Measurements from ENCODE around the gene AREG.
"Not testable (repeated sequence)": the region's sequence is repeated elsewhere in the genome, so short reads cannot be mapped to it uniquely, and the experiment has no call there.

The AREG gene, protein sequence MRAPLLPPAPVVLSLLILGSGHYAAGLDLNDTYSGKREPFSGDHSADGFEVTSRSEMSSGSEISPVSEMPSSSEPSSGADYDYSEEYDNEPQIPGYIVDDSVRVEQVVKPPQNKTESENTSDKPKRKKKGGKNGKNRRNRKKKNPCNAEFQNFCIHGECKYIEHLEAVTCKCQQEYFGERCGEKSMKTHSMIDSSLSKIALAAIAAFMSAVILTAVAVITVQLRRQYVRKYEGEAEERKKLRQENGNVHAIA

DNA sequence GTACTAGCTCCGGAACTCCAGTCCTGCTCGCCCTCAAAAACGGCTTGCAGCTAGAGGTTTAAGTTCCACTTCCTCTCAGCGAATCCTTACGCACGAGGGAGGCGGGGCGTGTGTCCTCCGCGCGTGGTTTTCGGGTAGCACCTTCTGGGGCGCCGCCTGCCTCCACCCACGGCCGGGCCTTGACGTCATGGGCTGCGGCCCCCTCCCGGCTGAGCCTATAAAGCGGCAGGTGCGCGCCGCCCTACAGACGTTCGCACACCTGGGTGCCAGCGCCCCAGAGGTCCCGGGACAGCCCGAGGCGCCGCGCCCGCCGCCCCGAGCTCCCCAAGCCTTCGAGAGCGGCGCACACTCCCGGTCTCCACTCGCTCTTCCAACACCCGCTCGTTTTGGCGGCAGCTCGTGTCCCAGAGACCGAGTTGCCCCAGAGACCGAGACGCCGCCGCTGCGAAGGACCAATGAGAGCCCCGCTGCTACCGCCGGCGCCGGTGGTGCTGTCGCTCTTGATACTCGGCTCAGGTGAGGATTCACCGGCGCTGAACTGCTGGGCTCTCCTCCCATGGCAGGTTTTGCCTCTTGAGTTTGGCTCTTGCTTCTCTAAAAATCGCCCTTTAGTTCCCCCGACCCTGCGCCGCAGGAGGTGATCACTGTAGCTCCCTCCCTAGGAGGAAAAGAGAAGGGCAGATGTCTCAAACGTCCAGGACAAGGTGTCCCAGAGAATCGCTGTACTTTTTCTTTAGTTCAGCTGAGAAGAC is at the start of gene AREG:
TSS of gene AREG (plus strand) at position 246 of the 752 bp plus-strand sequence. CDS start at position 456, 210 bp downstream.
- DNase-seq = peak; percentile 93

DNA sequence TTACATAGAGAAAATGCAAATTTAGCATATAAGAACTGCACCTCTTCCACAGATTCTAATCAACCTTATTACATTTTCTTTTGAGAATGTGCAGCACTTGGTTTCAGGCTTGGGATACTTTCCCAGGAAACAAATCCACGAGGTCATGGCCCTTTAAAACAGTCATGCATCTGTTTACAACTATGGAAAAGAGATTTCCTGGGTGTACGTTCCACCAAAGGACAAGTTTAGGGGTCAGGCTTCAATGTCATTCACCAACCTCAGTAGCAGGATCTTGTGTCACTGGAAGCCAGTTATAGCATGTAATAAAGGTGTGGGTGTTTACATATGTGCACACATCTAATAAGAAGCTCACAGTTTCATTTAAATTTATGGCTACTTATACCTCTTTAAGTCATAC is 49.3 kb upstream of the AREG start:
- no peak for DNase-seq

DNA sequence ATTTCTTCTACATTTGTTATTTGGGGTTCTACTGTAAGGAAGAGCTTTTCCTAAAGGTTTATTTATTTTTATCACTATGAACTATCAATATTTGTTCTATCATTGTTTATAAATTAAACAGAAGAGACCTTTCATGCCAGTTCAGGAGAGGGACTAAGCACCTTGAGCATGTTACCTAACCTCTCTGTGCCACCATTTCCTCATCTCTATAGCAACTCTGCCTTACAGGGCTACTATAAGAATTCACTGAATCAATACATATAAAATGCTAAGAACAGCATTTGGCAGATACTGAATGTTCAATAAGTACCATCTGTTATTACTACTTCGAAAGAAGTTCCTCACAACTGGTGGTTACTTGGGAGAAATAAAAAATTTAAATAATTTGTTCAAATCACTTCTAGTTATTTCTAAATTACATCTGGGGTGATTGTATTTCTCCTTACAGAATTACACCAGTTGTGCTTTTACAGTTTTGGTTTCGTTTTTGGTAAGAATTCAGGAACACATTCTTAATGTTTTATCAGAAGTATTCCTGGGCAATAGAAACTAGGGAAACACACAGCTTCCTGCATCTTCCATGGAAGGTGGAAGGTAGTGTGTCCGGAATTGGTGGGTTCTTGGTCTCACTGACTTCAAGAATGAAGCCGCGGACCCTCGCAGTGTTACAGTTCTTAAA is 47.0 kb upstream of the AREG start:
- DNase-seq = peak; percentile 61

DNA sequence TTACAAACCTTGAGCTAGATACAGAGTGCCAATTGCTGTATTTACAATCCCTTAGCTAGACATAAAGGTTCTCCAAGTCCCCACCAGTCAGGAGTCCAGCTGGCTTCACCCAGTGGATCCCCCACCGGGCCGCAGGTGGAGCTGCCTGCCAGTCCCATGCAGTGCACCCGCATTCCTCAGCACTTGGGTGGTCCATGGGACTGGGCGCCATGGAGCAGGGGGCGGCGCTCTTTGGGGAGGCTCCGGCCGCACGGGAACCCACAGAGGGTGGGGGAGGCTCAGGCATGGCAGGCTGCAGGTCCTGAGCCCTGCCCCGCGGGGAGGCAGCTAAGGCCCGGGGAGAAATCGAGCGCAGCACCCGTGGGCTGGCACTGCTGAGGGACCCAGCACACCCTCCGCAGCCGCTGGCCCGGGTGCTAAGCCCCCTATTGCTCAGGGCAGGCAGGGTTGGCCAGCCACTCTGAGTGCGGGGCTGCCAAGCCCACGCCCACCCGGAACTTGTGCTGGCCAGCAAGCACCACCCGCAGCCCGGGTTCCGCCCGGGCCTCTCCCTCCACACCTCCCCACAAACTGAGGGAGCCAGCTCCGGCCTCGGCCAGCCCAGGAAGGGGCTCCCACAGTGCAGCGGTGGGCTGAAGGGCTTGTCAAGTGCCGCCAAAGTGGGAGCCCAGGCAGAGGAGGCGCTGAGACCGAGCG is 45.9 kb upstream of the AREG start:
- DNase-seq = not testable (repeated sequence)

DNA sequence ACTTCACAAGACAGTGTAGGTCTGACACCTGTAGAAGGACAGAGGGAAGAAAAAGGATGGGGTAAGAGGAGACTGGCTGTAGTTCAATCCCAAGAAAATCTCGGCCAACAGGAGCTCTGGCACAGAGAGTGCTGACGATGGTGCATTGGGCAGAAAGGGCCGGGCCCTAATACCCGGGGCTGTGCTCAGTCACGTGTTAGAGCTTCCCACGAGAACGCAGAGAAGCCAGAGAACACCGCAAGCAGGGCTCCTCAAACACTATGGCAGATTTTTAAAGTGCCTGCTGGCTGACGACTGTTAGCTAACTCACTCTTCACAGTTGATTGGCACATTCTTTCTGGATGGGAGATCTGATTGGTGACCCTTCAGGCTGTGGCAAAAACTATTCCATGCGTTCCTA is 44.5 kb upstream of the AREG start:
- DNase-seq = no peak

DNA sequence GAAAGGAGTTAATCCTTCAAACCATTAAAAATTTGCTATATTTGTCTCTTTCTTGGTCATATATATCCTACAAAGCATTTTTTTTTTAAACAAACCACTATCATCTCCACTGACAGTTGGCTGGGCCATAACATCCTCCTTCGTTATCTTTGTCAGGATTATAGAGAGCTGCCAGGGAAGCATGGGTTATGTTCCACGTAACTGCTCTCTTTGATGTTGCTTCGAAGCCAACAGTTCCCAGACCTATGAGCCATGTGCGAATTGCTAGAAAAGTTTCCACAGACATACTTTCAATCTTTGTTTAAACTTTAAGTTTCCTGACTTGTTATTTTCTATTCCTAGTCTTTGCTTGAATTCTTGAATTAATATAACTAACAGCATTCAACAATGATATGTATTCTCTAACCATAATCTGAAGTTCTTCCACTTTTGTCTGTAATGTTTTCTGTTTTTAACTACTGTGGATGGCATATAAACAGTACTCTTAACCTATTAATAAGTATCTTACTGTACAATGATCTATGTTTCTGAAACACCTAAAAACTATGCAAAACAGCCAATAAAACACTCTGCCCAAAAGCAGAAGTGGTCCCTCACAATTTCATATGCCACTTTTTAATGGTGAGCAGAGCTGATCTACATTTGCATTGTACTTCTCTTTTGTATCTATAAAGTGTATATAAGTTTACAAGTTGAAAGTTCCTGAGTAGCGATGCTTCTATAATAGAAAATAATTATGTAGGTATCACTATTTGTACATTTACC is 42.1 kb upstream of the AREG start:
- peak; percentile 45 for DNase-seq

DNA sequence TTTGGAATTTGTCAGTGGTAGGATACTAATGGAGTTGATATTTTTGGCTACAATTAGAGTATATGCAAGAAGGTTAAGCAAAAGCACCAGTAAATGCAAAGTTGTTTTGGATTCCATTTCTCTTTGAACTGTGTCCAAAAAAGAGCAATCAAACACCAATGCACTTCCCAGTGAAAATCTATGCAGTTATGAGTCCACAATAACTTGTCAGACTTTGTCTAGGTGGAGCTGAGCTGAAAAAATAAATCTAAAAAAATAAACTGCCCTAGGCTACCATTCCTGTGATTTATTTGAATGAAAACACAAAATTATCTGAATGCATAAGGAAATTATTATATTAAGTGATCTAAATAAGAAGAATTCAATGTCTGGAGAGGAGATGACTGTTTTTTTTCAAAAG is 37.0 kb upstream of the AREG start:
- no peak for DNase-seq

DNA sequence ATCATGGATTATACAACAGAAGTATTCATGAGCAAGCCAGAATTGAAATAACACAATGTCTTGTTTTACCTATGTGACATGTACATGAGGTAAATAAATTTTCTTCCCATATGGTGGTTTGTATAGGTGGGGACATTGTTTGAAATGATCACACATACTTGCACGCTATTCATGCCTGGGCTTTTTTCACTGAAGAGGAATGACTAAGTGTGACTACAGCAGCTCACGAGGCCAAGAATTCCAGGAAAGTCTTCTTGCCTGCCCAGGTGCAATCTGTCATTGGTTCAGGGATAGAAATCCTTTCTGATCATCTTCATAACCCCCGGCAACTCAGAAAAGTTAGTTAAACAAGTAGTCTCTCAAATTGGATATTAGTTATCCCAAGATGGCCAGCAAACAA is 36.3 kb upstream of the AREG start:
- DNase-seq = no peak

DNA sequence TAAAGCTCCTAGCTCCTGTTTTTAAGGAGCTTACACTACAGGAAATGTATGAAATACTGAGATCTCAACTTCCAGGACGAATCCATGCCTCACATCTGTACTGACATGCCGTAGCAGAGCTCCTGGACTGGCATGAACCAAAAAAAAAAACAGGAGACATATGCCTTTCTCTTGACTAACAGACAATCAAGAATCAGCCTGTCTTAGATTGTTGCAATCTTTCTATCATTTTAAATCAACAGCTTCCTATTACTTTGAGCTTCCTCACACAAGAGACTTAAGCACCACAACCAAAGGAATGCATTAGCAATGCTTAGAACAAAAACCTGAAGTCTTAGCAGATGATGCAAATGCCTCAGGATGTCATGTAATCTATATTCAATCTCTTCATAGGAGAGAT is 34.7 kb upstream of the AREG start:
- DNase-seq = no peak

DNA sequence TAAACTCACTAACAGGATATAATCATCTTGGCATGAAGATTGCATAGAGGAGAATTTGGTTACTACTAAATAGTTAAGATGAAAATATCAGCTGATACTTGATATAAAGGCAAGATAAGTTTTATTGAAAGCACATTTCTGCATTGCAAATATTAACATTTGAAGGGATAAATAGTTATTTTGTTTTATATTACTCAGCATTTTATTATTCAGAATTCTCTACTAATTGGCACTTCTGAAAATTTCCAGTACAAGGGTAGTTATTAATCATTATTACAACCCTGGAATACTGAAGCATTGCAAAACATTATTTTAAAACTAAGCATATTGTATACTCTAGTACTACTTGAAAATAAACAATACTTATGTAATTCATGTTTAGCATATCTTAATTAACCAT is 32.7 kb upstream of the AREG start:
- no peak for DNase-seq

DNA sequence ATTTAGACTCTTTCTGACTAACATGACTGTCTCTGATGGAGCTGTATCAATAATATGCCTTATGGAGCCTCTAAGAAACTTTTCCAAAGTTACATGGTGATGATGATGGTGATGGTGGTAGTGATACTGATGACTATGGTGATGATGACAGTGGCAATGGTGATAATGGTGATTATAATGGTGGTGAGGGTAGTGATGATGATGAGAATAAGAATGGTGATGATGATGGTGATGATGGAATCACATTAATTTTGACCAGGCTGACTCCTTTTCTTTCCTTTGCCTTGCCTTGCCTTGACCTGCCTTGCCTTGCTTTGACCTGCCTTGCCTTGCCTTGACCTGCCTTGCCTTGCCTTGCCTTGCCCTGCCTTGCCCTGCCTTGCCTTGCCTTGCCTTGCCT is 31.7 kb upstream of the AREG start:
- no peak for DNase-seq

DNA sequence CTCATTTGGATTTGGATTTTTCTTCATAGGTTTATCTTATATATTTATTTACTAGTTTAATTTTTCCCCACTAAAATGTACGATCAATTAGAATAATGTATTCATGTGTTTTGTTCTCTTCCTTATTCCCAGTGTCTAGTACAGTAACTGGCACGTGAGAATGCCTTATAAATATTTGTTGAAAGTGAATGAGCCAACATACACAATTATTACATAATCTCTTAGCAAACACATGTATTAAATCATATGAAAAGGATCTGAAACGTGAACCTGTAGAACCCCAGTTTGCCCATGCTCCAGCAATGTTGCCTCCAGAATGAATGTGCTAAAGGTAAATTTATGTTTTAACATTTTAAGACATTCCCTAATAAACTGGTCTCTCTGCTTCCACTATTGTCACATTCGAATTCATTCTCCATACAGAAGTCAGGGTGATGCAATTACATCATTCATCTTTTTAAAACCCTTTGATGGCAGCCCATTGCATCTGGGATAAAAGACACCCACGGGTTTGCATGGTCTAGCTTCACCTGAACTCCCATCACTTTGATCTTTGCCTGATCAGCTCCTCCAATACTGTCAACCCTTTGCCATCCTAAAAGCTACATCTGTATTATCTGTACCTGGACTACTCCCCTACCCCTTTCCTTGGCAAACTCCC is 30.7 kb upstream of the AREG start:
- DNase-seq = no peak

DNA sequence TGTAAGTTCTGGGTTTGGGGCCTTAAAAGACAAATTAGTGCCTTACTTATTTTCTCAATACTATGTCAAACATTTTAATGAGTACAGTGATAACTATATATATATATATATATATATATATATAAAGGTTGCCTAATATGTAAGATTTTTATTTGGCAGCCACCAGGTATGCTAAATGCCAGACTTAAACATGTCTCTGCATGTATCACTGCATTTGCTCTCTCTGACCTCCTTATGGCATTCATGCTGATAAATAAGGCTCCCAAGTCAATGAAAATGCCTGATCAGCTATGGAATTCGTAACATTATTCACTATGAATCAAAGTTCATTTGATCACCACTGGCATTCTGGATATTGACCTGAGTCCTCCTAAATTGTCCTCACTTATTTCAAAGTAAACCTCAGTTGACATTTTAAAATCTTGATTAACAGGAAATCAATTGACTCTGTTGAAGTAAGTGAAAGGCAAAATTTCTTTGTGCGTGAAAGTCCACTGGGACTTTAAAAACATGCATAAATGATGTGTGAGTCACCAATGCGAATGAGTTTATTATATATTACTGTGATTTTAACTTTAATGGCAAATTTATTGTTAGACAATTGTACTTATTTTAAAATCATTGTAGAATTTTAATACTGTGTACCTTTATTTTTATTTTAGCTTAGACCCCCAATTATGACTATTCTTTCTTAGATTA is 29.2 kb upstream of the AREG start:
- no peak for DNase-seq

DNA sequence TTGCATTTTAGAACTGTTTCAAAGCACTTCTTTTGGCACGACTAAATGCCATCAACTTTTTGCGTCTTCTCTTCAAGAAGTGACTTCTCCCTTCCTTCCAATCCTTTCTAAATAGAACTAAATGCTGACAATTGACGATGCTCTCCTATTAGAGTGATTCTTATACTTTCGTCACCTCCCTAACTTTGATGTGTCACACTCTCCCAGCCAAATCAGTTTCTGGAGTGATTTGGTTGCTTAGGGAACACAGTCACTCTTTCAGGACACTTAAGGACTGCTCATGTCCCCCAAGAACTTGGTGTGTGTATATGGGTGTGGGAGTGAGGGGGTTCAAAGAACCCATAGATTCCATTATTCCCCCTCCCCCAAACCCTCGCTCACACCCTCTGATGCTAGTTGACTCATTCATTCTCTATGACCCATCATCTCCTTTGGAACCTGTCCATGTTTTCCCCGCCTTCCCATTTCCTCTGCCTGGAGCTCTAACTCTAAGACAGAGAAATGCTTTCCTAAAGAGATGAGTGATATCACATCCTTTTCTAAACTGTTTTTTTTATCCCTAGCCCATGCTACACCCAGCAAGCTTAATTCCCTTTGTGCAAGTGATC is 26.8 kb upstream of the AREG start:
- no peak for DNase-seq

DNA sequence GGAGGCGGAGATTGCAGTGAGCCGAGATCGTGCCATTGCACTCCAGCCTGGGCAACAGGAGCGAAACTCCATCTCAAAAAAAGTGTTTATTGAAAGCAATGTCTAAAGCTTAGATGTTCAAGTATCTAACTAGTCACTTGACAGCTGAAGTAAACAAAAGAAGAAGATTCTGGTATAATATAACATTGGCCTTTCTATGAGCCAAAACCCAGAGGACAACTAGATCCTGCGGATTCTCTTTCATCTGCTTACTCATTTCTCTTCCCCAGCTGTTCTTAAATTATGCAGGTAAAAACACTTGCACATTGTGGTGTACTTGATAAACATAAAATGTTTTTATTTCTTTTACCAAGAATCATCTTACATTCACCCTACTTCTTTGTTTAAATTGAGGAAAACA is 24.1 kb upstream of the AREG start:
- DNase-seq = no peak

DNA sequence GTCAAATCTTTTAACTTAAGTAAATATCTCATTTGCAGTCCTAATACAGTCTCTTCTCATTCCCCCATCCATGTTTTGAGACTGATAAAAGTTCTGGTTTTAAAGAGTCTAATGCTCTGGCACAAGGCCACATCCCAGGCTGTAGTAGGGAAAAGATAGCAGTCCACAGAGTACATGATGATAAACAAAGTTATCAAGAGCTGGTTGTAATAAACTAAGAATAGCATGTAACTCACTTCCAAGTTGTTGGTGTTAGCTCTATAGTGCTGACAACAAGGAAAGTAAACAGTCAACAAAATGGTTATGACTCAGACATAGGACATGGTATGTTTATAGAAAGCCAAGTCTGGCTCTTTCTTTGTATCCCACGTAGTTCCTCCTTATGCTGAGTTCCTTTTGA is 21.8 kb upstream of the AREG start:
- peak; percentile 71 for DNase-seq

DNA sequence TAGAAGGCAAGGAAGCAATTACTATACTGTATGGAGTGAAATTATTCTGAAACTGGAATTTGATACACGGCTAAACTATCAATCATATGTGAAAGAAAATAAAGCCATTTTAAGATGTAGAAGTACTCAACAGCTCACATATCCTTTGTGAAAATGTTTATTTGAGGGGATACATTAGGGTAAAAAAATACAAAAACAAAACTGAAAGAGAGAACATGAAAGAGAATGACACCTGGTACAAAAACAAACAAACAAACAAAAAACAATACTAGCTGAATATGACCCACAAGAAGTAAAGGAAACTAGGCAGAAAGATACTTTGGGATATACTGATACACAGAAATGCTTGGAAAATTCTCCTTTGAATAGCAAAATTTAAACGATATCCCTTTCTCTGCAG is 20.8 kb upstream of the AREG start:
- no peak for DNase-seq

DNA sequence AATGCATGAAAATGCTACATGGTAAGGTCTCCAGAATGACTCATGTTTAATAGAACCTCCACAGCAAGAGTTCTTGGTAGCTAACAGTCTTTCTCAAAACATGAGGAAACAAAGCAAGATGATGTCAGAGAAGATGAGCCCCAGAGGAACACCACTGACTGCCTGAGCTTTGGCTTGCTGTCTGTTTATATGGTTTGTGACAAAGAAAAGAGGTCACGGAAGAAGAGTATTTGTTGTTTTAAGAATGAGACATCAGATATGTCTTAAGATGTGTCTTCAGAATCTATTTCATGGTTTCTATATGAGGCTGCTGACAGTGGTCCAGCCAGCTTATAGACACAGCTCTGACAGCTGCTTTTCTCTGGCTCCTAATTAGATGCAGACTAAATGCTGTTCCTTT is 18.8 kb upstream of the AREG start:
- peak; percentile 50 for DNase-seq

DNA sequence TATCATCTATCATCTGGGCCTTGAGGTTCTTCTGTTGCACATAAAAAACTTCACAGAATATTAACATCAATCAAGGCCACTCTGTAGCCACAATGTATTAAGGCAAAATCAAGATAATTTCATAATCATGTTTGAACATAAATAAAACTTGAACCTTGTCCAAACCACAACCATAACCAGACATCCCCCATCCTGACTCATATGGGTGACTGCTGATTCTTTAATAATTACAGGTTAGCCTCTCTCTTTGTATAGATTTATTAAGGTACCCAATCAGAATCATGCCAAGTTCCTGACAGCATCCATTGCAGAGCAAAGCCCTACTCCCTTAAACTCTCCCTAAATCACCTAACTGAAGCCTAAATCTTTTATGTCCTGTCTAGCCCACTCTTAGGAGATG is 16.7 kb upstream of the AREG start:
- DNase-seq = peak; percentile 90

DNA sequence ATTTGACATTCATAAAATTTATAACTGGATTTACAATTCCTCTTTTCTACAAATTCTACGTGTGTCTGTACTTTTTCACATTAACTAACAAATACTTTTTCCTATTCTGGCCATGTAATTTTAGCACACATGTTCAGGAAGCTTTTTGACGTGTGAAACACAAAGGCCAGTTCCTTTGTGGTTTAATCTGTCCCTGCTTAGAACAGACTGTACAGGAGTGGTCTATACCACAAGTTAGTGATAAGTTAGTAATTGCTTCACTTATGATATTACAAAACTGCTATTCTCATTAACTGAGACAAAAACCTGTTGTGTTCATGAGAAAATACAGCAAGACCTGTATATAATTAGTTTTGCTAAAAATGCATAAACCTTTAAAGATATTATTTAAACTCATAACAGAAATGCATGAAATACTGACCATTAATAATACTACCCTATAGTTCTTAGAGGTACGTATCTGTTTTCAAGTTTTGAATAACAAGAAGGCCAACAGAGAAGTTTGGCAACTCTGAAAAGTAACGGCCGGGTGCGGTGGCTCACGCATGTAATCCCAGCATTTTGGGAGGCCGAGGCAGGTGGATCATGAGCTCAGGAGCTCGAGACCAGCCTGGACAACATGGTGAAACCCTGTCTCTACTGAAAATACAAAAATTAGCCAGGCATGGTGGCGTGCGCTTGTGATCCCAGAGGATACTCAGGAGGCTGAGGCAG is 13.7 kb upstream of the AREG start:
- DNase-seq = peak; percentile 96
